Astrocyte (in vitro differentiated cells and primary cell): Measurements from ENCODE around the gene SLC10A6. TPM values are rescaled to one million over a fixed set of nuclear protein-coding genes. Genes with fewer than 3 reads are reported as not detected.

Experiments used
- DNase-seq: peaks from one replicate; pipeline ENCODE4 v3.0.0-alpha.2; 2010; ENCODE audit warnings: low read depth
- FAIRE-seq: peaks from 2 replicates; lab custom pipeline; 2011; peaks lifted over from hg19 to GRCh38; lab: Jason Lieb, UNC
- H2AFZ ChIP-seq: 2 replicates; pipeline ENCODE4 v1.6.0; 2012; ENCODE audit warnings: low read depth, low read length, inconsistent platforms
- H3K27ac ChIP-seq: 2 replicates; pipeline ENCODE4 v1.5.1; 2011; ENCODE audit warnings: low read depth, low read length, inconsistent platforms
- H3K27me3 ChIP-seq: 2 replicates; pipeline ENCODE4 v1.6.0; 2011; ENCODE audit warnings: low read length, inconsistent platforms; ENCODE audit not compliant: insufficient read depth
- H3K36me3 ChIP-seq: 2 replicates; pipeline ENCODE4 v1.5.1; 2011; ENCODE audit warnings: low read length, inconsistent platforms; ENCODE audit not compliant: insufficient read depth
- H3K4me1 ChIP-seq: 2 replicates; pipeline ENCODE4 v1.5.1; 2011; ENCODE audit warnings: low read length, inconsistent platforms; ENCODE audit not compliant: insufficient read depth
- H3K4me2 ChIP-seq: 2 replicates; pipeline ENCODE4 v1.6.0; 2012; ENCODE audit warnings: low read length, inconsistent platforms
- H3K4me3 ChIP-seq: 2 replicates; pipeline ENCODE4 v1.5.1; 2011; ENCODE audit warnings: low read depth, mild to moderate bottlenecking, low read length, inconsistent platforms; ENCODE audit not compliant: insufficient read depth
- H3K79me2 ChIP-seq: 2 replicates; pipeline ENCODE4 v1.6.0; 2012; ENCODE audit warnings: mild to moderate bottlenecking, low read length, inconsistent platforms; ENCODE audit not compliant: insufficient read depth
- H3K9ac ChIP-seq: 2 replicates; pipeline ENCODE4 v1.6.0; 2012; ENCODE audit warnings: mild to moderate bottlenecking, low read length, inconsistent platforms
- H3K9me3 ChIP-seq: 2 replicates; pipeline ENCODE4 v1.5.1; 2012; ENCODE audit warnings: low read depth, mild to moderate bottlenecking, low read length, inconsistent platforms; ENCODE audit not compliant: insufficient read depth
- H4K20me1 ChIP-seq: 2 replicates; pipeline ENCODE4 v1.6.0; 2012; ENCODE audit warnings: low read length, inconsistent platforms; ENCODE audit not compliant: insufficient read depth
- H3K27ac Mint-ChIP-seq: one replicate; pipeline ENCODE4 v1.8.0; 2021; ENCODE audit warnings: mild to moderate bottlenecking, mixed read lengths; ENCODE audit not compliant: unreplicated experiment
- H3K27me3 Mint-ChIP-seq: one replicate; pipeline ENCODE4 v1.8.0; 2021; ENCODE audit warnings: low read depth, mixed read lengths; ENCODE audit not compliant: unreplicated experiment
- H3K36me3 Mint-ChIP-seq: one replicate; pipeline ENCODE4 v1.8.0; 2021; ENCODE audit warnings: low read depth, mixed read lengths; ENCODE audit not compliant: unreplicated experiment
- H3K4me1 Mint-ChIP-seq: one replicate; pipeline ENCODE4 v1.8.0; 2021; ENCODE audit warnings: low read depth, mixed read lengths; ENCODE audit not compliant: unreplicated experiment
- H3K4me3 Mint-ChIP-seq: one replicate; pipeline ENCODE4 v1.8.0; 2021; ENCODE audit warnings: mild to moderate bottlenecking, moderate library complexity, mixed read lengths; ENCODE audit not compliant: unreplicated experiment
- H3K9me3 Mint-ChIP-seq: one replicate; pipeline ENCODE4 v1.8.0; 2021; ENCODE audit warnings: mild to moderate bottlenecking, mixed read lengths; ENCODE audit not compliant: unreplicated experiment
- CTCF ChIP-seq: IDR thresholded peaks from 2 replicates; pipeline ENCODE4 v1.5.1; 2011; ENCODE audit warnings: low read depth, mild to moderate bottlenecking, inconsistent platforms, low read length, moderate library complexity; ENCODE audit not compliant: insufficient read depth
- EZH2 ChIP-seq: IDR thresholded peaks from 2 replicates; pipeline ENCODE4 v1.6.1; 2012; ENCODE audit warnings: mild to moderate bottlenecking, low read length, inconsistent platforms; ENCODE audit not compliant: insufficient read depth
- total RNA-seq: library from RNA; stranded (reverse); gene quantifications from 2 replicates; pipeline ENCODE4 v1.2.1, GENCODE V29; 2021

Gene SLC10A6
- total RNA-seq, 1 donor from 2014 or later, result not detected

DNA sequence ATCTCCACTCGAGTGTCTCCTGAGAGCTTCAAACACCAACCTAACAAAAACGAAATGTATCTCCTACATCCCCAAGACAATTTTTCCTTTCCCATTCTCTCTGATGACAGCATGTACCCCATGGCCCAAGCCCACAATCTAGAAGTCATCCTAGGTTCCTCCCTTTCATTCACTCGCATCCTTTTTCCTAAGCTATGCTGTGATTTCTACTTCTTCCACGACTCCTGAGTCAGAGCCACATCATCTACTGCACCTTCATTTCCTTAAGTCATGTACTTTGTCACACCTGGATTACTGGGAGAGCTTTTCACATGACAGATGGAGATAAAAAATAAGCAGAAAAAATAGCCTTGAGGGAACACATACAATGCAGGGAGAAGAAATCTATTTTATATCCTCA, 23.0 kb upstream of the SLC10A6 start:
- Mint-ChIP-seq H3K36me3 (no peaks in the 10 kb centered on the region), H3K9me3 (peaks cover 2% of the 10 kb centered on the region), H3K27me3 (no peaks in the 10 kb centered on the region), H3K4me1 (no peaks in the 10 kb centered on the region), H3K4me3 (no peak overlapping the region), H3K27ac (no peak overlapping the region)
- TF ChIP-seq EZH2, result no peak
- no peak for TF ChIP-seq CTCF
- Histone ChIP-seq H3K4me3 (no peak overlapping the region), H2AFZ (no peak overlapping the region), H3K79me2 (no peaks in the 10 kb centered on the region), H3K4me1 (no peaks in the 10 kb centered on the region), H3K27ac (no peak overlapping the region), H3K27me3 (no peaks in the 10 kb centered on the region), H3K9ac (no peak overlapping the region), H3K36me3 (no peaks in the 10 kb centered on the region), H3K4me2 (no peak overlapping the region), H4K20me1 (no peaks in the 10 kb centered on the region), H3K9me3 (no peaks in the 10 kb centered on the region)
- FAIRE-seq (no peak), DNase-seq (no peak)

DNA sequence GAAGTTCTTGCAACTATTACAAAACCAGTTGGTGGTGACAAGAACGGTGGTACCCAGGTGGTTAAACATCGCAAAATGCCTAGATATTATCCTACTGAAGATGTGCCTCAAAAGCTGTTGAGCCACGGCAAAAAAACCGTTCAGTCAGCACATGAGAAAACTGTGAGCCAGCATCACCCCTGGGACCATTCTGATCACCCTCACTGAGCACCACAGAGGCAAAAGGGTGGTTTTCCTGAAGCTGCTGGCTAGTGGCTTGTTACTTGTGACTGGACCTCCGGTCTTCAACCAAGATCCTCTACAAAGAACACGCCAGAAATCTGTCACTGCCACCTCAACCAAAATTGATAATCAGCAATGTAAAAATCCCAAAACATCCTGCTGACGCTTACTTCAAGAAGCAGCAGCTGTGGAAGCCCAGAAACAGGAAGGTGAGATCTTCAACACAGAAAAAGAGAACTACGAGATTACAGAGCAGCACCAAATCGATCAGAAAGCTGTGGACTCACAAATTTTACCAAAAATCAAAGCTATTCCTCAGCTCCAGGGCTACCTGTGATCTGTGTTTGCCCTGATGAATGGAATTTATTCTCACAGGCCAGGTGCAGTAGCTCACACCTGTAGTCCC, 21.4 kb upstream of the SLC10A6 start:
- no peaks in the 10 kb centered on the region for H3K36me3 Mint-ChIP-seq

More for the DNA sequence above, 21.4 kb upstream of the SLC10A6 start:
- no peaks in the 10 kb centered on the region for H3K36me3 ChIP-seq
- Mint-ChIP-seq H3K4me1 (no peaks in the 10 kb centered on the region), H3K27me3 (no peaks in the 10 kb centered on the region), H3K9me3 (peaks cover 2% of the 10 kb centered on the region), H3K4me3 (no peak overlapping the region), H3K27ac (no peak overlapping the region)
- no peak overlapping the region for H2AFZ ChIP-seq
- H3K27ac ChIP-seq, result no peak overlapping the region
- no peak overlapping the region for H3K9ac ChIP-seq
- no peaks in the 10 kb centered on the region for H3K27me3 ChIP-seq
- H3K79me2 ChIP-seq, result no peaks in the 10 kb centered on the region
- TF ChIP-seq EZH2 (no peak), CTCF (no peak)
- DNase-seq (no peak), FAIRE-seq (no peak)
- no peak overlapping the region for H3K4me3 ChIP-seq
- no peaks in the 10 kb centered on the region for H3K4me1 ChIP-seq
- no peak overlapping the region for H3K4me2 ChIP-seq
- H4K20me1 ChIP-seq, result no peaks in the 10 kb centered on the region
- no peaks in the 10 kb centered on the region for H3K9me3 ChIP-seq
